Measurements from ENCODE around the gene SPANXN2.

DNA sequence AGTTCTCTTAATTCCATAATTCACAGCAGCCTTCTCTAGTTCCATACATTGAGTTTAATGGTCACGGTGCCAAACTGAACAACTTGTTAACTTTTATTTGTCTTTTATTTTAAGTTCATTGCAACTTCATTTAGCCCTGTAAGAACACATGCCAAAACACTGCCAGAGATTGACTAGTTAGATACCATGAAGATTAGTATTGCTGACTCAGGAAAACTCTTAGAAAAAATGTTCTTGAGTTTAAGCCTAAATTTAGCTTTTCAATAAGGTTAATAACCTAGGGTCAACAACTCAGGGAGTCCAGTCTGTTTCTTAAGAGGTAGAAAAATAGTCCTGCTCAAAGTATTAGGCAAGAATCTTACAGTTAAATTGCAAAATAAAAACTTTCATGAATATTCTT lies 25.7 kb downstream of the SPANXN2 start:
- TF ChIP-seq CTCF (IDR thresholded peaks at IDR 0.05; ENCODE audit: low read length) (no peak), EZH2 (IDR thresholded peaks at IDR 0.05; ENCODE audit: borderline replicate concordance, low read length) (no peak)

Measured in OCI-LY1 (cell line).